Sciatic nerve (tissue), 1 donor: ENCODE measurements around the gene AIMP2. TPM values are rescaled to one million over a fixed set of nuclear protein-coding genes. Genes with fewer than 3 reads are reported as not detected.

ENCODE experiments used
- total RNA-seq: library from RNA; stranded (reverse); fragmentation: NEBNext Ultra II Directional; extraction: Animal tissue kit (Norgen Biotek cat#: 25700); gene quantifications from one replicate; pipeline ENCODE4 v1.2.1, GENCODE V29; 2021
- donor health status: DM: no; HTN: no; CAD: no.

The AIMP2 gene
- total RNA-seq, 1 donor from 2014 or later, result 15.2 TPM

Other genes with a start within 250 kb of the AIMP2 start
- 41.7 TPM for gene RNF216, start 227.6 kb upstream of the AIMP2 start, total RNA-seq
- not detected for gene OCM, start 128.5 kb upstream of the AIMP2 start, total RNA-seq
- gene CCZ1, start 110.5 kb upstream of the AIMP2 start, total RNA-seq, result 74.7 TPM
- gene RSPH10B, start 38.6 kb upstream of the AIMP2 start, total RNA-seq, result 0.27 TPM
- 9.9 TPM for gene PMS2, start 223 bp upstream of the AIMP2 start, total RNA-seq
- 0.27 TPM for gene ANKRD61, start 22.1 kb downstream of the AIMP2 start, total RNA-seq
- gene EIF2AK1, start 49.9 kb downstream of the AIMP2 start, total RNA-seq, result 69.1 TPM
- gene USP42, start 95.7 kb downstream of the AIMP2 start, total RNA-seq, result 13.6 TPM